Naive thymus-derived CD4-positive, alpha-beta T cell (primary cell): ENCODE data around the gene POLE3. TPM values are rescaled to one million over a fixed set of nuclear protein-coding genes. Genes with fewer than 3 reads are reported as not detected.
"Not testable (repeated sequence)": the region's sequence is repeated elsewhere in the genome, so short reads cannot be mapped to it uniquely, and the experiment has no call there.

ENCODE experiments used
- ATAC-seq: fragments of 150-1000 bp; cut with Tn5 transposase; 2 replicates; pipeline ENCODE4 v1.10.0; 2021; ENCODE audit warnings: mild to moderate bottlenecking, moderate library complexity
- CTCF ChIA-PET: fragments of 350-600 bp; sonication (Branson Sonifier 250); formaldehyde crosslinking; loops from one replicate; lab custom pipeline; 2021; ENCODE audit warnings: antibody characterized with exemption; lab: Charles Lee
- POLR2A ChIA-PET: fragments of 350-600 bp; sonication (Branson Sonifier 250); formaldehyde crosslinking; loops from one replicate; lab custom pipeline; 2021; ENCODE audit warnings: antibody characterized with exemption, inconsistent platforms; lab: Charles Lee
- DNase-seq, 9 donors: peaks; one replicate each; pipeline versions ENCODE4 v3.0.0 to v3.0.0-alpha.2; 2020 to 2022; ENCODE audit warnings: mixed read lengths in 1 of 9
- H3K27ac ChIP-seq: one replicate; pipeline ENCODE4 v1.7.0; 2013; ENCODE audit warnings: mild to moderate bottlenecking, low read depth, low read length, moderate library complexity
- H3K27me3 ChIP-seq, 2 donors: one replicate each; pipeline ENCODE4 v1.7.0; 2013; ENCODE audit warnings: low read length in 2 of 2, mild to moderate bottlenecking in 2 of 2, moderate library complexity in 2 of 2; ENCODE audit not compliant: control insufficient read depth in 2 of 2, insufficient read depth in 2 of 2
- H3K36me3 ChIP-seq, 3 experiments: 1 replicate in 2 of 3; 2 replicates in 1 of 3; pipeline ENCODE4 v1.7.0; 2013; ENCODE audit warnings: low read length in 3 of 3, mild to moderate bottlenecking in 3 of 3, moderate library complexity in 1 of 3; ENCODE audit not compliant: insufficient read depth in 3 of 3, control insufficient read depth in 2 of 3
- H3K4me1 ChIP-seq, 2 donors: one replicate each; pipeline ENCODE4 v1.7.0; 2013; ENCODE audit warnings: low read length in 2 of 2, mild to moderate bottlenecking in 2 of 2, moderate library complexity in 1 of 2; ENCODE audit not compliant: control insufficient read depth in 2 of 2, insufficient read depth in 2 of 2
- H3K4me3 ChIP-seq: 2 replicates; pipeline ENCODE4 v1.7.0; 2013; ENCODE audit warnings: mild to moderate bottlenecking, low read length
- H3K9me3 ChIP-seq, 3 experiments: 1 replicate in 2 of 3; 2 replicates in 1 of 3; pipeline ENCODE4 v1.7.0; 2013; ENCODE audit warnings: low read length in 3 of 3; ENCODE audit not compliant: control insufficient read depth in 2 of 3
- H3K27ac Mint-ChIP-seq, 9 donors: one replicate each; pipeline ENCODE4 v1.8.0; 2020 to 2022; ENCODE audit warnings: mixed read lengths in 9 of 9, mild to moderate bottlenecking in 8 of 9, moderate library complexity in 5 of 9, inconsistent platforms in 2 of 9
- H3K27me3 Mint-ChIP-seq, 5 donors: one replicate each; pipeline ENCODE4 v1.8.0; 2021 to 2022; ENCODE audit warnings: mixed read lengths in 5 of 5, mild to moderate bottlenecking in 1 of 5
- H3K36me3 Mint-ChIP-seq, 5 donors: one replicate each; pipeline ENCODE4 v1.8.0; 2020 to 2022; ENCODE audit warnings: mixed read lengths in 5 of 5, mild to moderate bottlenecking in 3 of 5, inconsistent platforms in 1 of 5
- H3K4me1 Mint-ChIP-seq, 7 donors: one replicate each; pipeline ENCODE4 v1.8.0; 2020 to 2022; ENCODE audit warnings: mixed read lengths in 7 of 7, mild to moderate bottlenecking in 3 of 7, inconsistent platforms in 1 of 7
- H3K4me3 Mint-ChIP-seq, 10 donors: one replicate each; pipeline ENCODE4 v1.8.0; 2020 to 2022; ENCODE audit warnings: mild to moderate bottlenecking in 10 of 10, mixed read lengths in 10 of 10, moderate library complexity in 6 of 10, inconsistent platforms in 2 of 10
- H3K9me3 Mint-ChIP-seq, 11 donors: one replicate each; pipeline ENCODE4 v1.8.0; 2020 to 2022; ENCODE audit warnings: mixed read lengths in 11 of 11, mild to moderate bottlenecking in 4 of 11, inconsistent platforms in 1 of 11, moderate library complexity in 1 of 11
- intact Hi-C, 2 donors: fragments of 100-400 bp; cut with micrococcal nuclease; formaldehyde crosslinking; loops; one replicate each; pipeline ENCODE4 v1.15.1; 2023
- polyA plus RNA-seq, 2 donors: library from polyadenylated mRNA; unstranded; fragments of 300-500 nt; fragmentation: Illumina TruSeq; gene quantifications; one replicate each; pipeline ENCODE4 v1.2.3, GENCODE V29; 2021
- total RNA-seq, 6 experiments: library from RNA in 5 of 6; stranded (reverse) in 5 of 6; gene quantifications; 1 replicate in 5 of 6; 2 replicates in 1 of 6; pipeline ENCODE4 v1.2.3 and lab custom pipeline; 2021 to 2026

The POLE3 gene
- total and polyA plus RNA-seq, 7 experiments from 2014 or later = 38.6 to 139 (median 64.7) TPM

DNA sequence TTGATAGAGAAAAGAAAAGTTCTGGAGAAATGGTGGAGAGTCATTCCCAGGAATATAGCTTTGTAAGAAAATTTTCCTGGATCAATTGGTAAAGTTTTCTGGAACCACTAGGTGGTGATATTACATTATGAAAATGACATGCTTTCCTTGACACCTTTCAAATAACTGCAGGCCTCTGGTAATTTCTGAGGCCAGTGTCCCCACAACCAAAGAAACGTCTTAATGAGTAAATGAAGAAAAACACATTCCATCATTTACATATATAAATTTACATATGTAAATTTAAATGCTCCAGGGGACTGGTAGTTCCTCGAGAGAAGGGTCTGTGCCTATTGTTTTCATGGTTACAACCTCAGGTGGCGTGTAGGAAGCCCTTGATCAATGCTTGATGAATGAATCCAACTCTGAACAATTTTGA lies 35.9 kb upstream of the POLE3 start:
- H3K36me3 Mint-ChIP-seq = no peaks in the 10 kb centered on the region
- H3K4me1 ChIP-seq = no peaks in the 10 kb centered on the region
- no peak overlapping the region for H3K4me3 Mint-ChIP-seq
- no peaks in the 10 kb centered on the region for H3K9me3 Mint-ChIP-seq
- no peaks in the 10 kb centered on the region for H3K9me3 ChIP-seq
- POLR2A ChIA-PET = interaction anchor here (1.0 to 1.6 kb wide), 3 partner anchors 133 to 144 kb away, joined by 3 to 6 read pairs (median 4); no protein-coding TSS in a partner anchor
- H3K27ac Mint-ChIP-seq = no peak overlapping the region
- H3K27ac ChIP-seq = no peak overlapping the region
- intact Hi-C loops = loop anchor here (2.0 kb wide), 5 partner anchors 36 to 208 kb away; partner anchors contain the start of genes ALAD (in 1 of the 2), C9orf43 (in 1 of the 2) and POLE3 (in 1 of the 2)
- ATAC-seq (no peak), DNase-seq (peak in 6 of 9 donors; percentile 20 to 51 (median 42))
- no peak overlapping the region for H3K4me3 ChIP-seq
- peaks cover 0 to 3% (median 0%) of the 10 kb centered on the region in 7 donors for H3K4me1 Mint-ChIP-seq
- CTCF ChIA-PET = interaction anchor here (0.6 to 6.6 kb wide), 16 partner anchors 26 to 700 kb away, joined by 3 to 80 read pairs (median 4); partner anchors contain the start of genes ALAD, CDC26 and PRPF4
- no peaks in the 10 kb centered on the region for H3K36me3 ChIP-seq
- no peaks in the 10 kb centered on the region for H3K27me3 ChIP-seq
- H3K27me3 Mint-ChIP-seq = no peaks in the 10 kb centered on the region

DNA sequence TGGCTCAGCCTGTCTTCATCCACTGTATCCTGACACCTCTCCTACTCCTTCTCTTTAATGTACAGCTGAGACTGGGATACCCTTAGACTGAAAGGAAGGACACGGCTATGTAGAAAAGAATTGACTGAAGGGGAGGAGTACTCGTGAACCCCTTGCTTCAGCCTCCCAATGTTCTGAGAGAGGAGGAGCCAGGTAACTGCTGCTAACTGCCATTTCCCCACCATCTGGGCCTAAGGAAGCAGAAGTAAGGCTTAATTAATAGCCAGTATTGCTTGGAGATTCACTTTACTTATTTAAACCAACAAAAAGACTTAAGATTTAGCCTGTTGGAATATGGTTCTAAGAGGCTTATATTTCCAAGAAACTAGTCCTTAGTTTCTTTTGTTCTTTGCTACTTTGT lies 34.3 kb upstream of the POLE3 start:
- no peaks in the 10 kb centered on the region for H3K9me3 ChIP-seq
- intact Hi-C loops = no loop called here

DNA sequence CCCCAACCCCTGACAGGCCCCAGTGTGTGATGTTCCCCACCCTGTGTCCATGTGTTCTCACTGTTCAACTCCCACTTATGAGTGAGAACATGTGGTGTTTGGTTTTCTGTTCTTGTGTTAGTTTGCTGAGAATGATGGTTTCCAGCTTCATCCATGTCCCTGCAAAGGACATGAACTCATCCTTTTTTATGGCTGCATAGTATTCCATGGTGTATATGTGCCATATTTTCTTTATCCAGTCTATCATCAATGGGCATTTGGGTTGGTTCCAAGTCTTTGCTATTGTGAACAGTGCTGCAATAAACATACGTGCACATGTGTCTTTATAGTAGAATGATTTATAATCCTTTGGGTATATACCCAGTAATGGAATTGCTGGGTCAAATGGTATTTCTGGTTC lies 27.2 kb upstream of the POLE3 start:
- H3K36me3 Mint-ChIP-seq, H3K4me3 ChIP-seq, CTCF ChIA-PET, H3K36me3 ChIP-seq, H3K4me1 ChIP-seq, H3K27me3 ChIP-seq, H3K27ac Mint-ChIP-seq, H3K9me3 ChIP-seq, intact Hi-C loops, POLR2A ChIA-PET, H3K4me3 Mint-ChIP-seq, H3K27ac ChIP-seq, DNase-seq, H3K4me1 Mint-ChIP-seq, ATAC-seq: not testable (repeated sequence)
- H3K27me3 Mint-ChIP-seq = peaks cover 0 to 24% (median 0%) of the 10 kb centered on the region in 5 donors
- H3K9me3 Mint-ChIP-seq = peaks cover 0 to 11% (median 0%) of the 10 kb centered on the region in 11 donors

More for the DNA sequence above, 34.3 kb upstream of the POLE3 start:
- Mint-ChIP-seq H3K4me3 (no peak overlapping the region), H3K27me3 (no peaks in the 10 kb centered on the region), H3K4me1 (no peaks in the 10 kb centered on the region), H3K36me3 (no peaks in the 10 kb centered on the region), H3K9me3 (no peaks in the 10 kb centered on the region), H3K27ac (no peak overlapping the region)
- H3K27ac ChIP-seq = no peak overlapping the region
- no peaks in the 10 kb centered on the region for H3K27me3 ChIP-seq
- no peaks in the 10 kb centered on the region for H3K36me3 ChIP-seq
- ChIA-PET CTCF (interaction anchor here (1.4 to 6.6 kb wide), 5 partner anchors 43 to 212 kb away, joined by 5 to 80 read pairs (median 35); partner anchors contain the start of gene ALAD), POLR2A (interaction anchor here (1.3 kb wide), 1 partner anchor 135 kb away, joined by 3 read pairs; no protein-coding TSS in a partner anchor)
- DNase-seq = no peak
- H3K4me1 ChIP-seq = no peaks in the 10 kb centered on the region
- no peak for ATAC-seq
- no peak overlapping the region for H3K4me3 ChIP-seq

DNA sequence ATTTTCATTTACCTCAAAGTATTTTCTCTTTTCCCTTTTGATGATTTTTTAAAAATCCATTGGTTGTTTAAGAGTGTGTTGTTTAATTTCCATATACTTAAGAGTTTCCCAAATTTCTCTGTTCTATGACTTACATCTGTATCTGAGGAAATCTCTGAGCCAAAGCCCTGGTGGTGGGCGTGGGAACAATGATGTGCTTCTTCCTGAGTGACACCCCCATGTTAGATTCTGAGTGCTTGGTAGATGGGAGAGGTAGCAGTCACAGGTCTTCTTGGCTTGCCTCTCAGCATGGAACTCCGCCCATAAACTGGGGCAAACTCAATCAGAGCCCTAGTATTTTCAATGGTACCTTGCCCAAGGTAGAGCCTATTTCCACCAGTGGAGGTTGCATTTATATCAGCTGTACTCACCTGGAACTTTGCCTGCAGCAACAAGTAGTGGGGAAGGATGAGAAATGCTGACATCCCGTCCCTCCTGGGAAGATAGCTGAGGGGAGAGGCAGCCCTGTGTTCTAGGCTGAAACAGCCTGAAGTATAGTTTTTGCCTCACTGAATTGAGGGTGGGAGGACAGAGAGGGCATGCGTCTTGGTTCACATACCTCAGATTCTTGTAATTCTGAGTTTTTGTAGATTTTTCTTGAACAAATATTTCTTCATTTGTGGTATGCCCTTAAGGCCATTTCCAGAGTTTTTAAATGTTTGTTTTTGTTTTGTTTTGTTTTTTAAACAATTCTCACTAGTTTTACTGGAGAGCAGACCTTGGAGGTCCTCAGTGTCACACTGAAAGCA lies 26.4 kb upstream of the POLE3 start:
- ATAC-seq (no peak), DNase-seq (no peak)
- Histone ChIP-seq H3K4me1 (no peaks in the 10 kb centered on the region), H3K27ac (no peak overlapping the region), H3K27me3 (no peaks in the 10 kb centered on the region), H3K9me3 (no peaks in the 10 kb centered on the region), H3K36me3 (no peaks in the 10 kb centered on the region), H3K4me3 (no peak overlapping the region)
- H3K4me3 Mint-ChIP-seq = no peak overlapping the region
- peaks cover 0 to 4% (median 0%) of the 10 kb centered on the region in 7 donors for H3K4me1 Mint-ChIP-seq
- peaks cover 0 to 4% (median 0%) of the 10 kb centered on the region in 5 donors for H3K36me3 Mint-ChIP-seq
- H3K9me3 Mint-ChIP-seq = peaks cover 0 to 15% (median 0%) of the 10 kb centered on the region in 11 donors
- intact Hi-C loops = no loop called here
- CTCF ChIA-PET = no interaction called here
- POLR2A ChIA-PET = no interaction called here
- no peak overlapping the region for H3K27ac Mint-ChIP-seq
- peaks cover 0 to 31% (median 0%) of the 10 kb centered on the region in 5 donors for H3K27me3 Mint-ChIP-seq

DNA sequence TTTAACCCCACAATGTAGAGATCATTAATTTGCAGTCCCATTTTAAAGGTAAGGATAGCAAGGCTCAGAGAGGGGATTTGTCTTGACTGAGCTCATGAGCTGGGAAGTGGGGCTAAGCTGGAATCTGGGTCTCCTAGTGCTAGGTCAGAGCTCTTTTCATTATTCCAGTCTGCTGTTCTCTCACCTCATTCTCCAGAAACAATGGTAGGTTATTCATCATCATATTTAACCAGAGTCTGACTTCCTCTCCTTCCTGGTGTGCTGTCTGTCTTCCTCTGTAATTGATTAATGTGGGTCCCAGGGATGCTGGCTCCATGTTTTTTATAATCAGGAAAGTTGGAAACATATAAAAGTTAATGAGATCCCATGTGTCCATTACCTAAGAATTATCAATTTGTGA lies 20.7 kb upstream of the POLE3 start:
- Histone ChIP-seq H3K27ac (no peak overlapping the region), H3K4me1 (no peaks in the 10 kb centered on the region), H3K4me3 (no peak overlapping the region), H3K9me3 (no peaks in the 10 kb centered on the region), H3K36me3 (no peaks in the 10 kb centered on the region), H3K27me3 (no peaks in the 10 kb centered on the region)
- Mint-ChIP-seq H3K4me3 (no peak overlapping the region), H3K27me3 (peaks cover 0 to 32% (median 0%) of the 10 kb centered on the region in 5 donors), H3K9me3 (peaks cover 0 to 15% (median 0%) of the 10 kb centered on the region in 11 donors), H3K36me3 (peaks cover 0 to 4% (median 0%) of the 10 kb centered on the region in 5 donors), H3K4me1 (peaks cover 0 to 4% (median 0%) of the 10 kb centered on the region in 7 donors), H3K27ac (no peak overlapping the region)
- ATAC-seq (no peak), DNase-seq (no peak)
- ChIA-PET POLR2A (no interaction called here), CTCF (interaction anchor here (1.0 kb wide), 1 partner anchor 226 kb away, joined by 3 read pairs; no protein-coding TSS in a partner anchor)
- intact Hi-C loops = no loop called here

DNA sequence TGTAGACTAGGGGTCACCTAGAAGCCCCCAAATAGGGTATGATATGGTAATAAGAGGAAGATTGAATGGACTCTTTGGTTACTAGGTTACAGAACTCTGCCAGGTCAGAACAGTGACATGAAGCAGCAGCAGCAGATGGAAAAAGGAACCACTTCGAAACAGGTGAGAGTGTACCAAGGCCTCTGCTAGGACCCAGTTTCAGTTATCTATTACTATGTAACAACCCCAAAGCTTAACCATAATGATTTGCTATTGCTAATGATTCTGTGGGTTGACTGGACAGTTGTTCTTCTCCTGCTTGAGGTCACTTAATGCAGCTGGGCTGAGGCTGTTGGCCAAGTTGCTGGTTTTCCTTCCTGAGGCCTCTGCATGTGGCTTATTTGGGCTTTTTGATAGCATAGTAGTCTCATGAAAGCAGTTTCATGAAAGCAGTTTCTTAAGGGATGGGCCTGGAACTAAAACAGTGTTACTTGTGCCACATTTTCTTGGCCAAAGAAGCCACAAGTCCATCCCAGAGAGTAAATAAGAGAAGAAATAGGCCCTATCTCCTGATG lies 17.7 kb upstream of the POLE3 start:
- intact Hi-C loops = no loop called here
- ATAC-seq (no peak), DNase-seq (no peak)
- Mint-ChIP-seq H3K36me3 (peaks cover 0 to 4% (median 0%) of the 10 kb centered on the region in 5 donors), H3K27ac (no peak overlapping the region), H3K27me3 (peaks cover 0 to 37% (median 6%) of the 10 kb centered on the region in 5 donors), H3K9me3 (peaks cover 0 to 8% (median 0%) of the 10 kb centered on the region in 11 donors), H3K4me3 (no peak overlapping the region), H3K4me1 (peaks cover 0 to 5% (median 0%) of the 10 kb centered on the region in 7 donors)
- H3K4me3 ChIP-seq = no peak overlapping the region
- no peak overlapping the region for H3K27ac ChIP-seq
- no peaks in the 10 kb centered on the region for H3K36me3 ChIP-seq
- no peaks in the 10 kb centered on the region for H3K27me3 ChIP-seq
- CTCF ChIA-PET = no interaction called here
- no peaks in the 10 kb centered on the region for H3K9me3 ChIP-seq
- H3K4me1 ChIP-seq = no peaks in the 10 kb centered on the region
- POLR2A ChIA-PET = no interaction called here
